Erythroblast (primary cell): ENCODE results near the gene PCBD1.

Experiments
- GATA1 ChIP-seq: IDR thresholded peaks from 2 replicates; pipeline ENCODE4 v1.6.1; 2011; ENCODE audit warnings: low read depth, mild to moderate bottlenecking, control low read depth, low read length, moderate library complexity
- POLR2A ChIP-seq: IDR thresholded peaks from 2 replicates; pipeline ENCODE4 v1.6.1; 2011; ENCODE audit warnings: mild to moderate bottlenecking, low read length

DNA sequence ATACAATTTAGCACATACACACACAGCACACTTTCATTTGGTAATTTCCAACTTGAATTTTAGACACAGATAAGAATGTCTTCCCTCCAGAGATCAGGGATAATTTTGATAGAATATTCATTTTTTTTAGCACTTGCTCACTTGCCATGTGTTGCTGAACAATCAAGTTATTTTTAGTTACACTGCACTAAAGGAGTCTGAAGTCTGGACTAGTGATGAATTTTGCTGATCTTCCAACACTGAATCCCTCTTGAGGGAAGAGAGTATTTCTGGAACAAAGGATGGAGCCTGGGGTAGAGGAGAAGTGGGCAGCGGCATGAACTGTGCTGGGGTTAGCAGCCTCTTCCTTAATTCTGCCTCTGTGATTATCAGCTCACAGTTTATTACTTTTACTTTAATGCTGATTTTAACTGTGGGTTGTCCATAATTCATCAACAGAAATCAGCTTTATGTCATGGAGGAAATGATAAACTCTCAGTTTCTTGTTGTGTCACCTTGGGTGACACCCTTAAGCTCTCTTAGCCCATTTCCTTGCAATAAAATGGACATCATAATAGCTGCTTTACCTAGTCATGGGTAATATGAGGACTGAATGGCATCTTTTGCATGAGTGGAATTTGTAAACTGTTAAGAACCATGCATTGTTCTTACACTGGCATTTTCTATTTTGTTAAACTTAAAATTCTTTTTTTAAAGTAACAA lies 40.6 kb downstream of the PCBD1 start:
- TF ChIP-seq POLR2A (no peak), GATA1 (no peak)
